ENCODE measurements around the gene KCTD11.

The KCTD11 gene

DNA sequence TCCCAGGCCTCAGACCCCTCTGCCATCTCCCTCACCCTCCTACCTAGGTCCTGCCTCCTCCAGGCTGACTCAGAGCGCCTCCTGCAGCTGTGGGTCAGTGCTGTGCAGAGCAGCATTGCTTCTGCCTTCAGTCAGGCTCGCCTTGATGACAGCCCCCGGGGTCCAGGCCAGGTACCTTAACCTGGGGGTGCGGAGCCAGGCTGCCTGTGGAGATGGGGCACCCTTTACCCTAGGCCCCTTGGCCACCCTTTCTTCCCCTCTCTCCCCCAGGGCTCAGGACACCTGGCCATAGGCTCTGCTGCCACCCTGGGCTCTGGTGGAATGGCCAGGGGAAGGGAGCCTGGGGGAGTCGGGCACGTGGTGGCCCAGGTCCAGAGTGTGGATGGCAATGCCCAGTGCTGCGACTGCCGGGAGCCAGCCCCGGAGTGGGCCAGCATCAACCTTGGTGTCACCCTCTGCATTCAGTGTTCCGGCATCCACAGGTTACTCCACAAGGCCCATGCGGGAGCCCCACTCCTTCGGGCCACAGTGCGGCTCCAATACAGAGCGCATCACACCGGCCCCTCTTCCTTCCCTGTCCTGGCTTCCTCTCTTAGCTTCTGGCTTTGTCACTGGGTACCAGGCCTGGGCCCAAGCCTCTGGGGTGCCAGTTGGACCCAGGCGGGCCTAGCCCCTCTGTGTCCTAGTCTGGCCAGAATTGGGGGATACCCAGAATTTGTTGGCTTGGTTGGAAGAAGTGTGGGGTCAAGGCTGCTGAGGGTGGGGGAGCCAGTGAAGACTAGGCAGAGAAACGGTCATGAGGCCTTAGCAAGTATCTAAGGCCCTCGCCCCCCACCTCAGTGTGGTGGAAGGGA lies 5.0 kb upstream of the KCTD11 start:
- Histone ChIP-seq H3K27ac (ENCODE audit: insufficient read depth, low read depth, low read length, poor library complexity, severe bottlenecking) (no peak overlapping the region), H3K9me3 (ENCODE audit: control insufficient read depth, low read length) (no peaks in the 10 kb centered on the region), H3K4me1 (ENCODE audit: control insufficient read depth, insufficient read depth, low read length) (peaks cover 13% of the 10 kb centered on the region), H3K4me3 (ENCODE audit: insufficient read depth, low read depth, low read length) (no peak overlapping the region), H3K36me3 (ENCODE audit: control insufficient read depth, insufficient read depth, low read length) (no peaks in the 10 kb centered on the region), H3K27me3 (ENCODE audit: control insufficient read depth, insufficient read depth, low read length, poor library complexity, severe bottlenecking) (peaks cover 7% of the 10 kb centered on the region)
- 91% methylated on average over 18 of the region's 18 CpGs for WGBS, 2 experiments

GRCh38 chr17:7347630-7348477 lies 4.1 kb upstream of the KCTD11 start:
- H3K9me3 ChIP-seq (ENCODE audit: control insufficient read depth, low read length): no peaks in the 10 kb centered on the region
- no peak overlapping the region for H3K27ac ChIP-seq (ENCODE audit: insufficient read depth, low read depth, low read length, poor library complexity, severe bottlenecking)
- WGBS, 2 experiments: 87 to 88% methylated on average over 19 of the region's 19 CpGs
- peaks cover 17% of the 10 kb centered on the region for H3K4me1 ChIP-seq (ENCODE audit: control insufficient read depth, insufficient read depth, low read length)
- H3K36me3 ChIP-seq (ENCODE audit: control insufficient read depth, insufficient read depth, low read length): no peaks in the 10 kb centered on the region
- H3K4me3 ChIP-seq (ENCODE audit: insufficient read depth, low read depth, low read length): no peak overlapping the region
- peaks cover 7% of the 10 kb centered on the region for H3K27me3 ChIP-seq (ENCODE audit: control insufficient read depth, insufficient read depth, low read length, poor library complexity, severe bottlenecking)

DNA sequence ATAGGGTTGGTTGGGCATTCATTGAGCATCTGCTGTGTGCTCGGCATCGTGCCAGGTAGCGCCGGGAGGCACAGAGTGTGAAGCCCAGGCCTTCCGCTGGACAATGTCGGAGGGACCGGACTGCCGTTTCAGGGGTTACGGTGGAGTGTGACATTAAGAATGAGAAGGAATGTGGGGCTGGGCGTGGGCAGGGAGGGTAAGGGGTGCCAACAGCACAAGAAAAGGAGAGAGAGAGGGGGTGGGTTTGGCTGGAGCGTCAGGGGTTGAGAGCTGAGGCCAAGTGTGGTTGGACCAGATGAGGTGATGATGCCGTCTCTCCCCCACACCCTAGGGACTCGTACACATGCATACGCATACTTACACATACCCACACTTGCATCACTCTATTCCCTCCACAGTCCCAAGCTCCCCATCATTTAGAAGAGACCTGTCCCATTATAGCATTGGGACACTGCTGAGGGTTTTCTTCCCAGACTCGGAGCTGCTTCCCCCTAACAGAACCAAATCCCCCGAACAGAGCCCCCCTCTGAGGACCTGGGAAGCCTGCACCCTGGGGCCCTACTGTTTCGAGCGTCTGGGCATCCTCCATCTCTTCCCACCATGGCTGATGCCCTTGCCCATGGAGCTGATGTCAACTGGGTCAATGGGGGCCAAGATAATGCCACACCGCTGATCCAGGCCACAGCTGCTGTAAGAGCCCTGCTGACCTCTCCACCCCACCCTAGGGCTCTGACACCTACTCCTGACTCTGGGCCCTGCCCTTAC lies 3.3 kb upstream of the KCTD11 start:
- peaks cover 7% of the 10 kb centered on the region for H3K27me3 ChIP-seq (ENCODE audit: control insufficient read depth, insufficient read depth, low read length, poor library complexity, severe bottlenecking)
- no peak overlapping the region for H3K27ac ChIP-seq (ENCODE audit: insufficient read depth, low read depth, low read length, poor library complexity, severe bottlenecking)
- H3K9me3 ChIP-seq (ENCODE audit: control insufficient read depth, low read length): no peaks in the 10 kb centered on the region
- no peak overlapping the region for H3K4me3 ChIP-seq (ENCODE audit: insufficient read depth, low read depth, low read length)
- peaks cover 22% of the 10 kb centered on the region for H3K4me1 ChIP-seq (ENCODE audit: control insufficient read depth, insufficient read depth, low read length)
- H3K36me3 ChIP-seq (ENCODE audit: control insufficient read depth, insufficient read depth, low read length): no peaks in the 10 kb centered on the region
- 93 to 94% methylated on average over 19 of the region's 19 CpGs for WGBS, 2 experiments

- peaks cover 42% of the 10 kb centered on the region for H3K4me1 ChIP-seq (ENCODE audit: control insufficient read depth, insufficient read depth, low read length)
- WGBS, 2 experiments: 46 to 51% methylated on average over 10 of the region's 10 CpGs
These were observed 534 bp downstream of the KCTD11 start for GRCh38 chr17:7352503-7352889.

GRCh38 chr17:7352910-7353635 lies 1.1 kb downstream of the KCTD11 start:
- Histone ChIP-seq H3K4me3 (ENCODE audit: insufficient read depth, low read depth, low read length) (peak overlapping the region; percentile 87), H3K36me3 (ENCODE audit: control insufficient read depth, insufficient read depth, low read length) (no peaks in the 10 kb centered on the region), H3K4me1 (ENCODE audit: control insufficient read depth, insufficient read depth, low read length) (peaks cover 42% of the 10 kb centered on the region), H3K27ac (ENCODE audit: insufficient read depth, low read depth, low read length, poor library complexity, severe bottlenecking) (no peak overlapping the region), H3K27me3 (ENCODE audit: control insufficient read depth, insufficient read depth, low read length, poor library complexity, severe bottlenecking) (peaks cover 7% of the 10 kb centered on the region), H3K9me3 (ENCODE audit: control insufficient read depth, low read length) (no peaks in the 10 kb centered on the region)
- 94 to 95% methylated on average over 37 of the region's 37 CpGs for WGBS, 2 experiments

More at GRCh38 chr17:7352503-7352889, 534 bp downstream of the KCTD11 start:
- Histone ChIP-seq H3K27ac (ENCODE audit: insufficient read depth, low read depth, low read length, poor library complexity, severe bottlenecking) (peak overlapping the region; percentile 86), H3K9me3 (ENCODE audit: control insufficient read depth, low read length) (no peaks in the 10 kb centered on the region), H3K36me3 (ENCODE audit: control insufficient read depth, insufficient read depth, low read length) (no peaks in the 10 kb centered on the region), H3K27me3 (ENCODE audit: control insufficient read depth, insufficient read depth, low read length, poor library complexity, severe bottlenecking) (peaks cover 7% of the 10 kb centered on the region), H3K4me3 (ENCODE audit: insufficient read depth, low read depth, low read length) (peak overlapping the region; percentile 87)

- 71 to 81% methylated on average over 9 of the region's 9 CpGs for WGBS, 2 experiments
- no peaks in the 10 kb centered on the region for H3K9me3 ChIP-seq (ENCODE audit: control insufficient read depth, low read length)
- H3K4me3 ChIP-seq (ENCODE audit: insufficient read depth, low read depth, low read length): no peak overlapping the region
- H3K36me3 ChIP-seq (ENCODE audit: control insufficient read depth, insufficient read depth, low read length): no peaks in the 10 kb centered on the region
- no peak overlapping the region for H3K27ac ChIP-seq (ENCODE audit: insufficient read depth, low read depth, low read length, poor library complexity, severe bottlenecking)
- peaks cover 35% of the 10 kb centered on the region for H3K4me1 ChIP-seq (ENCODE audit: control insufficient read depth, insufficient read depth, low read length)
- peaks cover 7% of the 10 kb centered on the region for H3K27me3 ChIP-seq (ENCODE audit: control insufficient read depth, insufficient read depth, low read length, poor library complexity, severe bottlenecking)
These were observed 2.4 kb downstream of the KCTD11 start for GRCh38 chr17:7354262-7354843.

GRCh38 chr17:7355053-7355452 lies 3.1 kb downstream of the KCTD11 start, which contains the start of gene TMEM95:
TMEM95 (plus strand) TSS chr17:7355156; CDS start chr17:7355205, 49 bp downstream.
- H3K4me3 ChIP-seq (ENCODE audit: insufficient read depth, low read depth, low read length): no peak within 1 kb of the TSS
- H3K9me3 ChIP-seq (ENCODE audit: control insufficient read depth, low read length): no peaks in the 10 kb centered on the region
- H3K27ac ChIP-seq (ENCODE audit: insufficient read depth, low read depth, low read length, poor library complexity, severe bottlenecking): no peak within 1 kb of the TSS
- no peaks in the 10 kb centered on the region for H3K36me3 ChIP-seq (ENCODE audit: control insufficient read depth, insufficient read depth, low read length)
- H3K4me1 ChIP-seq (ENCODE audit: control insufficient read depth, insufficient read depth, low read length): peaks cover 29% of the 10 kb centered on the region
- WGBS, 2 experiments: 77 to 81% methylated on average over 10 of the region's 10 CpGs
- H3K27me3 ChIP-seq (ENCODE audit: control insufficient read depth, insufficient read depth, low read length, poor library complexity, severe bottlenecking): peaks cover 7% of the 10 kb centered on the region

- Histone ChIP-seq H3K4me3 (ENCODE audit: insufficient read depth, low read depth, low read length) (no peak overlapping the region), H3K9me3 (ENCODE audit: control insufficient read depth, low read length) (no peaks in the 10 kb centered on the region), H3K27ac (ENCODE audit: insufficient read depth, low read depth, low read length, poor library complexity, severe bottlenecking) (no peak overlapping the region), H3K27me3 (ENCODE audit: control insufficient read depth, insufficient read depth, low read length, poor library complexity, severe bottlenecking) (peaks cover 7% of the 10 kb centered on the region), H3K4me1 (ENCODE audit: control insufficient read depth, insufficient read depth, low read length) (peaks cover 29% of the 10 kb centered on the region), H3K36me3 (ENCODE audit: control insufficient read depth, insufficient read depth, low read length) (no peaks in the 10 kb centered on the region)
- 89 to 91% methylated on average over 8 of the region's 8 CpGs for WGBS, 2 experiments
These were observed 3.6 kb downstream of the KCTD11 start for GRCh38 chr17:7355573-7355972.

- Histone ChIP-seq H3K27me3 (ENCODE audit: control insufficient read depth, insufficient read depth, low read length, poor library complexity, severe bottlenecking) (peaks cover 3% of the 10 kb centered on the region), H3K4me1 (ENCODE audit: control insufficient read depth, insufficient read depth, low read length) (peaks cover 29% of the 10 kb centered on the region), H3K4me3 (ENCODE audit: insufficient read depth, low read depth, low read length) (no peak overlapping the region), H3K36me3 (ENCODE audit: control insufficient read depth, insufficient read depth, low read length) (no peaks in the 10 kb centered on the region), H3K27ac (ENCODE audit: insufficient read depth, low read depth, low read length, poor library complexity, severe bottlenecking) (no peak overlapping the region), H3K9me3 (ENCODE audit: control insufficient read depth, low read length) (no peaks in the 10 kb centered on the region)
- WGBS, 2 experiments: 11 to 13% methylated on average over 12 of the region's 12 CpGs
These were observed 4.1 kb downstream of the KCTD11 start for GRCh38 chr17:7356072-7356549.

All from ectodermal cell (in vitro differentiated cells).